ENCODE measurements around the gene EFNA5. TPM values are rescaled to one million over a fixed set of nuclear protein-coding genes. Genes with fewer than 3 reads are reported as not detected.

EFNA5 gene
- total RNA-seq, 1 experiment from 2014 or later = 42.7 TPM

DNA sequence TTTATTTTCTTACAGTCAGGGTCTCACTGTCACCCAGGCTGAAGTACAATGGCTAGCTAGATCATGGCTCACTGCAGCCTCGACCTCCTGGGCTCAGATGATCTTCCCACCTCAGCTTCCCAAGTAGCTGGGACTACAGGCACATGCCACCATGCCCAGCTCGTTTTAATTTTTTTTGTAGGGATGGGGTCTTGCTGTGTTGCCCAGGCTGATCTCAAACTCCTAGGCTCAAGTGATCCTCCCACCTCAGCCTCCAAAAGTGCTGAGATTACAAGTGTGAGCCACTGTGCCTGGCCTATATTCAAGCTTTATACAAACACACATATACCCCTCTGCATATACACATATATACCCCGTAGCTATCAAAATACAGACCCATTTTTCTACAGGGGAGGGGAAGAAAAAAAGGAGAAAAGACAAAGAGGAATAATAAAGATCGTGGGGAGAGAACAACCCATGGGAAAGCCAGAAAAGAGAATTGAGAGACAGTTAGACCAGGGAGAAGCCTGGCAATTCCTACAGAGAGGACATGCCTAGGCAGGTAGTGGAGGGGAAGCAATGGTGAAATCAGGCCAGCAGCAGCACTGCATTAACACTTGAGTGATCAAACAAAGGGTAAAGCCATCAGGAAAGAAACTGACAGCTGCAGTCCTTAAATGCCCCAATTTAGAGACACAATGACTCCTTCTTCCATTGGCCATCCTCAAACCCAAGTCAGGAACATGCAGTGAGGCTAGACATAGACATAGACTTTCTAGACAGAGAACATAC lies 102.7 kb downstream of the EFNA5 start:
- Histone ChIP-seq H3K9me3 (ENCODE audit: insufficient read depth, low read depth) (no peaks in the 10 kb centered on the region), H3K4me3 (no peak overlapping the region), H3K27ac (no peak overlapping the region), H3K9me2 (ENCODE audit: insufficient read depth) (no peaks in the 10 kb centered on the region), H3K79me2 (ENCODE audit: low read depth) (peaks cover 87% of the 10 kb centered on the region), H3F3A (ENCODE audit: insufficient read depth, low read depth) (peaks cover 49% of the 10 kb centered on the region), H3K4me2 (no peak overlapping the region), H2AFZ (no peak overlapping the region), H3K27me3 (ENCODE audit: insufficient read depth, low read depth) (no peaks in the 10 kb centered on the region), H3K4me1 (replicated peaks; ENCODE audit: insufficient read depth) (peaks cover 80% of the 10 kb centered on the region), H4K20me1 (ENCODE audit: insufficient read depth) (no peaks in the 10 kb centered on the region), H3K36me3 (ENCODE audit: low read depth) (peaks cover 11% of the 10 kb centered on the region; the same call in 1 of the 2 replicates)
- CTCF ChIA-PET = no interaction called here
- TF ChIP-seq EZH2 (IDR thresholded peaks at IDR 0.05; ENCODE audit: low read depth) = no peak
- TF ChIP-seq, protein P1, sequence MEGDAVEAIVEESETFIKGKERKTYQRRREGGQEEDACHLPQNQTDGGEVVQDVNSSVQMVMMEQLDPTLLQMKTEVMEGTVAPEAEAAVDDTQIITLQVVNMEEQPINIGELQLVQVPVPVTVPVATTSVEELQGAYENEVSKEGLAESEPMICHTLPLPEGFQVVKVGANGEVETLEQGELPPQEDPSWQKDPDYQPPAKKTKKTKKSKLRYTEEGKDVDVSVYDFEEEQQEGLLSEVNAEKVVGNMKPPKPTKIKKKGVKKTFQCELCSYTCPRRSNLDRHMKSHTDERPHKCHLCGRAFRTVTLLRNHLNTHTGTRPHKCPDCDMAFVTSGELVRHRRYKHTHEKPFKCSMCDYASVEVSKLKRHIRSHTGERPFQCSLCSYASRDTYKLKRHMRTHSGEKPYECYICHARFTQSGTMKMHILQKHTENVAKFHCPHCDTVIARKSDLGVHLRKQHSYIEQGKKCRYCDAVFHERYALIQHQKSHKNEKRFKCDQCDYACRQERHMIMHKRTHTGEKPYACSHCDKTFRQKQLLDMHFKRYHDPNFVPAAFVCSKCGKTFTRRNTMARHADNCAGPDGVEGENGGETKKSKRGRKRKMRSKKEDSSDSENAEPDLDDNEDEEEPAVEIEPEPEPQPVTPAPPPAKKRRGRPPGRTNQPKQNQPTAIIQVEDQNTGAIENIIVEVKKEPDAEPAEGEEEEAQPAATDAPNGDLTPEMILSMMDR (conservative IDR thresholded peaks at IDR 0.05) = no peak
- intact Hi-C loops (cut with micrococcal nuclease; ENCODE audit: unreplicated experiment) = no loop called here
- no TSS peak for BruUV-seq (replicated peaks)
- POLR2A ChIA-PET (ENCODE audit: unreplicated experiment) = no interaction called here
- DNase-seq = no peak

DNA sequence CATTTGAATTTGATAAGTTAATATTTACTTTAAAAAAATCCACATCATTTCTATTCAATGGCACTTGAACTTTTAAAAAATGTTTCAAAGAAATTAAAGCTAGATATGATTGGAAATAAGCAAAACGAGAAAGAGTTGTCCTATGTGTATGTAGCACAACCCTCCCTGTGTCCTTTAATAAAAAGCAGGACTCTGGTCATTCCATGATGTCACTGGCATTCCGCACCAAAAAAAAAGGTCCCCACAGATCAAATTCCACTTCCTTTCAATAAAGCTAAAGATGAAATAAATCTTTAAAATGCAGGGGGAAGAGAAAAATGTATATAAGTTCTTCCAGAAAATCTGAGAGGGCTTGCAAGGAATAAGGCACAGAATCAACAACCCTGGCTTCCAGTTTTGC lies 103.8 kb downstream of the EFNA5 start:
- no peak for DNase-seq
- Histone ChIP-seq H3K4me3 (no peak overlapping the region), H3K79me2 (ENCODE audit: low read depth) (peaks cover 90% of the 10 kb centered on the region), H4K20me1 (ENCODE audit: insufficient read depth) (no peaks in the 10 kb centered on the region), H3F3A (ENCODE audit: insufficient read depth, low read depth) (peaks cover 41% of the 10 kb centered on the region), H3K9me3 (ENCODE audit: insufficient read depth, low read depth) (no peaks in the 10 kb centered on the region), H3K27me3 (ENCODE audit: insufficient read depth, low read depth) (no peaks in the 10 kb centered on the region), H3K4me1 (replicated peaks; ENCODE audit: insufficient read depth) (peaks cover 72% of the 10 kb centered on the region), H3K9me2 (ENCODE audit: insufficient read depth) (no peaks in the 10 kb centered on the region), H3K4me2 (no peak overlapping the region), H2AFZ (no peak overlapping the region), H3K36me3 (ENCODE audit: low read depth) (peaks cover 11% of the 10 kb centered on the region; the same call in 1 of the 2 replicates), H3K27ac (0 out of 2 replicates have a peak overlapping the region, but pooled peaks have one; percentile 62)
- intact Hi-C loops (cut with micrococcal nuclease; ENCODE audit: unreplicated experiment) = no loop called here
- no peak for TF ChIP-seq EZH2 (IDR thresholded peaks at IDR 0.05; ENCODE audit: low read depth)
- TF ChIP-seq, protein P1 (conservative IDR thresholded peaks at IDR 0.05) = no peak
- no TSS peak for BruUV-seq (replicated peaks)
- POLR2A ChIA-PET (ENCODE audit: unreplicated experiment) = no interaction called here
- CTCF ChIA-PET = no interaction called here

DNA sequence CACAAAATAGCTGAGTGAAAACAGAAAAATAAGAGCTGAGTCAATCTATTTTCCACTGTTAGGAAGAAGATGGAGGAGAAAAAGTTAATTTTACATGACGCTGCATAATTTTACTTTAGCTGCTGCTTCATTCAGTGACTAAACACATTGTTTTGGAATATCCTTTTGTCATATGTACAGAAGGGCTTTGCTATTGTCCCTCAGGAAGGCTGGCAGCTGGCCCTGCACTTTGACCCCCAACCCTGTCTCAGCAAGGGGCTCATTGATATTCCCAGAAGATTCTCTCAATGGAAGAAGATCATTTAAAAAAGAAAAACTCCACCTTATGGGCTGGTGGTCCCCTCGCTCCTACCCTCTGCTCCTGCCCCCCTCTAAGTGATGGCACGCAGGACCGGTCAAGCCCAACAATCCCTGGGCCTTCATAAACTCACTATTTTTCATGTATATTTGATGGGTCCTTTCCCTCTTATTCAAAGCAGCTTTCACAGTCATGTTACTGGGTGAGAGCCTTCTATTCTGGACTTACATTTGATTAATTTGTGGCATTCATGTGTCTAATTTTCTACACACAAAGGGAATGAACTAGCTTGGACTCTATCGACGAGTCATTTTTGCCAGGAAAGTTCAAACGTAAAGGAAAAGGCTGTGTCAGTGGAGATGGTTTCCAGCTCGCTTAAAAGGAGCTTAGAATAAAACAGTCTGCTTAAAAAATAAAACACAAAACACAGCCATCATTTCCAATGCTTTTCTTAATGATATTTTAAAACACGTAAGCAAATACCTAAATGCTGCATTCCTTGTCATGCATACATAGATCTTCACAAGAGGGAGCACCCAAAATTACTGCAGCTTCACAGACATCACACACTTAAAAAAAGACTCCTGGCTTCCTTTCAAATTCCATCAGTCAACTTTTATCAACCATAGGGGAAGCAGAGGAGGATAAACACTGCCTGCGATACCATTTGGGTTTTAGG lies 104.7 kb downstream of the EFNA5 start:
- H3K36me3 ChIP-seq (ENCODE audit: low read depth) = peaks cover 11% of the 10 kb centered on the region; the same call in 1 of the 2 replicates
- H4K20me1 ChIP-seq (ENCODE audit: insufficient read depth) = no peaks in the 10 kb centered on the region
- BruUV-seq (replicated peaks) = no TSS peak
- intact Hi-C loops (cut with micrococcal nuclease; ENCODE audit: unreplicated experiment) = no loop called here
- peaks cover 68% of the 10 kb centered on the region for H3K4me1 ChIP-seq (replicated peaks; ENCODE audit: insufficient read depth)
- peaks cover 96% of the 10 kb centered on the region for H3K79me2 ChIP-seq (ENCODE audit: low read depth)
- POLR2A ChIA-PET (ENCODE audit: unreplicated experiment) = no interaction called here
- peaks cover 33% of the 10 kb centered on the region for H3F3A ChIP-seq (ENCODE audit: insufficient read depth, low read depth)
- no peaks in the 10 kb centered on the region for H3K9me2 ChIP-seq (ENCODE audit: insufficient read depth)
- TF ChIP-seq, protein P1 (conservative IDR thresholded peaks at IDR 0.05) = no peak
- no peak for TF ChIP-seq EZH2 (IDR thresholded peaks at IDR 0.05; ENCODE audit: low read depth)
- H3K27ac ChIP-seq = peak overlapping the region; percentile 62
- no peaks in the 10 kb centered on the region for H3K27me3 ChIP-seq (ENCODE audit: insufficient read depth, low read depth)
- H2AFZ ChIP-seq = no peak overlapping the region
- H3K9me3 ChIP-seq (ENCODE audit: insufficient read depth, low read depth) = no peaks in the 10 kb centered on the region
- CTCF ChIA-PET = interaction anchor here (0.6 kb wide), 1 partner anchor 24 kb away, joined by 3 read pairs; no protein-coding TSS in a partner anchor
- H3K4me2 ChIP-seq = peak overlapping the region; percentile 12; the same call in 1 of the 2 replicates
- no peak overlapping the region for H3K4me3 ChIP-seq
- no peak for DNase-seq

Data from PC-9 (cell line).